HG03060 (cell line): Measurements from ENCODE around the gene TRPM3.

Source experiments
- ATAC-seq: cut with Tn5 transposase; IDR thresholded peaks from one replicate; pipeline ENCODE4 v1.9.1; 2021; ENCODE audit warnings: low read depth, moderate number of reproducible peaks; ENCODE audit not compliant: unreplicated experiment

The TRPM3 gene

DNA sequence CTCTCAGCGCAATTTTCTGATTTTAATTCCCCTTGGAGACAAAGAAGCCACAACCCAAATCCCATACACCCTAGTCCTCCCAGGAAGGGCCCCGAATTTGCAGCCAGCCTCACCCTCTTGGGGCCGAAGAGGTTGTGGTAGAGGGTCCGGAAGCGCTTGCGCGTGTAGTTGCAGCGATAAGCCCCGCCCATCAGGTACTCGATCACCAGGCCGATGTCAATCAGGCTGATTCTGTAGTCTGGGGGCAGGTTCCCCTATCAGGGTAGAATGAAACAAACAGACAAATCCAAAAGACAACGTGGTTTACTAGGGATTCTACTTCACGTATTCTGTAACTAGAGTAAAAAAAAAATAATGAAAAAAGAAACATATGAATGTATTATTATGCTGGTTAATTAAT lies 496.3 kb downstream of the TRPM3 start:
- no peak for ATAC-seq

DNA sequence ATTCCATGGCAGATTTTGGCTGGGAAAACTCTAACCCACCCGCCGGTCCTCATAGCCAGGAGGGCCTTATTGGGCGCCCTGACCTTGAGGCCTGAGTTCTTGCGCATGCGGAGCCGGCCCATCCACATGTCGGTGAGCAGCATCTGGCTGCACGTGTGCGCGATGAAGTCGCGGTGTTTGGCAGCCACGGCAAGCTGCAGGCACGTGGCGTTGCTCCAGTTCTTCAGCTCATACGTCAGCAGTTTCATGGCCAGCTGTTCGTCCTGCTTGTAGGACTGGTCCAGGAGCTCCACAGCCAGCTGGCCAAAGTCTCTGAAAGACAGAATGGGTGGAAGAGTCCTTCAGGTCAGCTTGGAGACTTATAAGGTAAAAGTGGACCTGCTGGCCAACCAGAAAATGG lies 502.6 kb downstream of the TRPM3 start:
- ATAC-seq, result no peak

DNA sequence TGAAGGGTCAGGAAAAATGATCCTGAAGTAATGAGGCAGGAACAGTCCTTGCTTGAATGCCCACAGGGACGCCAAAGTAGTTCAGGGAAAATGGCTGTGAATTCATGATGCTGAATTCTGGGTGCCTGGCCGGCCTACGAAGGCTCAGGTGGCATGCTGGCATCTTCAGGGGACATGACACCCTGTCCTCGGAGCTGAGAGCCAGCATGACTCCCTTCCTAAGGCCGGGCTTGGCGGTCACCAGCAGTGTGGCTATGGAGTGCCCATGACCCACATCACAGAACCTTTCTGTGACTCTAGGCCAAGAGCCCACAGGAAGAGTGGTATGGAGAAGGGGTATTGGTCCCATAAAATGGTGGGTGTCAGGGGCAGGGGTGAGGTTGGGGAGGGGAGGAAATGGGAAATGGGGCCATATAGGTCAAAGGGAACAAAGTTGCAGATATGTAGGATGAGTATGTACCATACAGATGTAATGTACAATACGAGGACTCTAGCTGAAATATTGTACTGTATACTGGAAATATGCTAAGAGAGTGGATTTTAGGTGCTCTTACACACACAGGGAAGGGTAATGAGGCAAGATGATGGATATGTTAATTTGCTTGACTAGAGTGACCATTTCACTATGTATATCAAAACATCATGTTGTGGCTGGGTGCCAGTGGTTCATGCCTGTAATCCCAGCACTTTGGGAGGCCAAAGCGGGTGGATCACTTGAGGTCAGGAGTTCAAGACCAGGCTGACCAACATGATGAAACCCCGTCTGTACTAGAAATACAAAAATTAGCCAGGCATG lies 504.2 kb downstream of the TRPM3 start:
- ATAC-seq, result no peak

DNA sequence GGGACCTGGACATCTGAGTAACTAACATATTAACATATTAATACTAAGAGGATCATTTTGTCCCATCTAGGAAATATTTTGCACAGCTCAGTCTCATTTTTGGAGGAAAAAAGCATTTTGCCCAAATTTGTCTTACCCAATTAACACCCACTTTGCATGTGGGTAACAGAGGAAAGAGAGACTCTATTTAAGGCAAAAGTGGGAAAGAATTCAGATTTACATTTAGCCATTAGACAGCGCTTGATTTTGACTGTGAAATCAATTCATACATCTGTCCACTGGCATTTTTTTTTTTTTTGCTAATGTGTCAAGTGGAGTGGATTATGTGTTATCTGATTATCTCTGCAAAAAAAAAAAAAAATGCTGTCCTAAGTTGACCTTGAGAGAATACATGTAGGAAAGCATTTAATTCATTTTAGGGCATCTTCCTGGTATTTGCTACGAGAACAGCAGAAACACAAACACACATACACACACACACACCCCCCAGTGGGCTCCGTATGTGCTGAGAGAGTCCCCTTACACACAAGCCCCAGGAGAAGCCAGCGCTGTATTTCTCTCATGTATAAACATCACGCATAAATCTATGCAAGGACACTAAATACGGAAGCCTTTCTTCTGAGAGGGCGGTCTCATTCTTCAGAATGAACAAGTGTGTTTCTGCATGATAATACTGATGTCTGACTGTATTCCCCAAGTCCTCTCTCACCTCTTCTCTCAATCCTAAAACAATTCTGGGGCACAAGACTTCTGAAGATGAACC lies 505.0 kb downstream of the TRPM3 start:
- no peak for ATAC-seq

DNA sequence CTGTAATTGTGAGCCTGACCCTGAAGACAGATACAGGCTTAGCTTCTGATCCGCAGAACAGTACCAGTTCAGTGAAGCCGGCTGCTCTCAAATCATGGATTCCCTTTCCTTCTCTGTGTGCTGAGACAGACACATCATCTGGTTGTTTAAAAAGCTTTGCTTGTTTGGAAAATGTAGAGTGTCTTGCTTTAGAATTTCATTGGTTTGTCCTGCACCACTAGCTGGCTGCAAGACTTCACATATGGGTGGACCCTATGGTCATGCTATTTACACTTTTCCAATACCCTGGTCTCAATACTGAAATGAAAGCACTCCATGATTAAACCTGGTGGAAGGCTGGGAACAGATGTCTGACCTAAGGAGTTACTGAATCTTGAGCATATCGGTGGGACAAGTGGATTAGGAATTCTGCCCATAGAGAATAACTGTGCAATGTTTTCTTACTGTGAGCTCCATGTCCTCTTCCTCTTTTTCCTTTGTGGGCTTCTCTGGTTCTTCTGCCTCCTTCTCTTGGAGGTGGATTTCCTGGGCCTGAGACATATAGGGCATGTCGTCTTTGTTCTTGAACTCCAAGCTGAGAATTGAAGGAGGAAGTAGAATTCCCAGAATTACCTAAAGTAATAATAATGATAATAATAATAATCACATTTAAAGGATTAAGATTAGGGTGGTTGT lies 505.8 kb downstream of the TRPM3 start:
- no peak for ATAC-seq

- no peak for ATAC-seq
These were observed 506.5 kb downstream of the TRPM3 start for GRCh38 chr9:70614786-70615463.

DNA sequence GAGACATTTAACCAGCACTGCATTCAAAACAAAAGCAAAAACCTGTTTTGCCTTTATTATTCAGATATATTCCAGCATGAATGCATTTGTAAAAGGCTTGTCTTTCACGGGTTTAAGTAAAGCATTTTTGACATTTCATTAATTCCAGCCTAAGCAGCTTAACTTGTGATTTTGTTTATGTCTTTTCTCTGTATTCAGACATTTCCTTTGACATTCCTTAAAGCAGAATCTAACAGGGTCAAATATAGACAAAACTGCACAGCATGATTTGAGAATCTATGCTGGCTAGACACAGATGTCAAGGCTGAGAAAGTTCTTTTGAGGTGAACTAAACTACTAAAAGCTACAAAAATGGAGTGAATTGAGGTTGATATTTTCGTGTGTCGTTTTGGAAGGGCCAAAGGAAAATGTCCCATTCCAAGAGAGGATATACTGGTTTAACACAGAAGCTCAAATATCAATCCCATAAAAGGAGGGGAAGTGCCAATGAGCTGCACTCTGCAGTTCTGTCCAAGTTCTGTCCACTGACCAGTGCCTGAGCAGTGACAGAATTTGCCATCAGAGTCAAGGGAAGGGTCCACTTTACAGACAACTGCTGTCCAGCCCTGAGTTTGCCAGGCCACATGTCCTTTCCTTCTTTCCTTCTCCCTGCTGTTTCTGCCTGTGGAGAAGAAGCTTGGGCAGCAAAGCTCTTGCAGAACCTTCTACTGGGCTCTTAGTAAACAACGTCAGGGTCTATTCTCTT lies 508.2 kb downstream of the TRPM3 start:
- no peak for ATAC-seq

DNA sequence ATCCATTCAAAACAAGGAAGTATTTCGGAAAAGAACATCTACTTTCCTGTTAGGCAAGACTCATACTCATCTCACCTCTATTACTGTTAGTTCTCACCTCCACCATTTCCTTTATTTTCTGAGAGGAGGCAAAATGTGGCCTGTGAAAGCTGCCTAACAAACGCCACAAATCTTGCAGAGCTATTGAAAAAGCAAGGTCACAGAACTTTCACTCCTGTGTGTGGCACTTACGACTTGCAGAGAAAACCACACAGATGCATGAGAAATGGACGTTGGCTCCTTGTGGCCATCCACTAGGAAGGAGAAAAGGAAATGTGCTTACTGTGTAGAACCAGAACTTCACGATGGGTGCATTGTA lies 511.2 kb downstream of the TRPM3 start:
- no peak for ATAC-seq

DNA sequence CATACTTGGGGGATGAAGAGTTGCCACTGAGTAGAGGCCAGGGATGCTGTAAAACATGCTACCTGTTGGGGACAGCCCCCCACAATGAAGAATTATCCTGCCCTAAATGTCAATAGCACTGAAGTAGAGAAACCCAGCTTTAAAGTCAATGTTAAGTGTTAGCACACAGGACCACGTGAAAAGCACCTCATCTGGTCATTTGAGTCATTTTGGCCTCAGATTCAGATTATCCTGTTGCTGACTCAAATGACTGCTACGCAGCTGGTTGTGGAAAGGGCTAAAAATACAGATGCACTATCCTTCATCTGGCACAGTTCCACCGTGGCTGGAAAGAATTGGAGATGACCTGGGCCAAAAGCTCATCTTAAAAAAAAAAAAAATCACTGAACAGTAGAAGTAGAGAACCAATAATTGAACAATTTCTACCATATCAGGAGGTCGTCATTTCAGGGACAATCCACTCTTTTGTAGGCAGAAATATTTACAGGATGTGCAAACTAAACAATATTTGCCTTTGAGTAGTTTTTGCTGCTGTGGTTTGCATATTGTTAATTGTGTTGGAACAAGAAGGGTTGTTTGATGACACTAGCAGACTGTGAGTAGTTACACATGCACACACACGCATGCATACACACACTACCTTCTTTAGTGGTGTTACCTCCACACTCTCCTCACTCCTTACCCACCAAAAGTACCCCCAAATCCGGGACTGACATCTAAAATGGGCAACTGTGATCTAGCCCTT lies 511.7 kb downstream of the TRPM3 start:
- no peak for ATAC-seq

GRCh38 chr9:70609011-70609410 lies 512.4 kb downstream of the TRPM3 start:
- ATAC-seq, result no peak

- ATAC-seq, result peak; percentile 46
These were observed 513.5 kb downstream of the TRPM3 start for GRCh38 chr9:70607926-70608325.

GRCh38 chr9:70607329-70607728 lies 514.1 kb downstream of the TRPM3 start:
- no peak for ATAC-seq

DNA sequence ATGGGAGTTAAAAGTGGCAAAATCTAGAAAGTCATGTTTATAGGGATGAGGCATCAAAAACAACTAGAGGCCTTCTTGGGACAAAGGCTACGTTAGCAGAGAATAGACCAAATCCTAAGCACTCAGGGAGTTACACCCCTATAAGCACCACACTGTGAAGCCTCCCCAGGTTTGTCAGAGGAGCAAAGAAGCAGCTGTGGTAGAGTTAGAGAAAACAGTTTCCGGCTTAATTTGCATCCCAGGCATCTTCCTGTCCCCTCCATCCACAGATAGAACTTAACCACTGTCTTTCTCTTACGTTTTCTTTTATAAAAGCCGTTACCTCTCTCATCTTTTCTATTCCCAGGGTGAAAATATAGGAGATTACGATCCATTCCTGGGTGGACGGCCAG lies 518.4 kb downstream of the TRPM3 start:
- ATAC-seq, result no peak

DNA sequence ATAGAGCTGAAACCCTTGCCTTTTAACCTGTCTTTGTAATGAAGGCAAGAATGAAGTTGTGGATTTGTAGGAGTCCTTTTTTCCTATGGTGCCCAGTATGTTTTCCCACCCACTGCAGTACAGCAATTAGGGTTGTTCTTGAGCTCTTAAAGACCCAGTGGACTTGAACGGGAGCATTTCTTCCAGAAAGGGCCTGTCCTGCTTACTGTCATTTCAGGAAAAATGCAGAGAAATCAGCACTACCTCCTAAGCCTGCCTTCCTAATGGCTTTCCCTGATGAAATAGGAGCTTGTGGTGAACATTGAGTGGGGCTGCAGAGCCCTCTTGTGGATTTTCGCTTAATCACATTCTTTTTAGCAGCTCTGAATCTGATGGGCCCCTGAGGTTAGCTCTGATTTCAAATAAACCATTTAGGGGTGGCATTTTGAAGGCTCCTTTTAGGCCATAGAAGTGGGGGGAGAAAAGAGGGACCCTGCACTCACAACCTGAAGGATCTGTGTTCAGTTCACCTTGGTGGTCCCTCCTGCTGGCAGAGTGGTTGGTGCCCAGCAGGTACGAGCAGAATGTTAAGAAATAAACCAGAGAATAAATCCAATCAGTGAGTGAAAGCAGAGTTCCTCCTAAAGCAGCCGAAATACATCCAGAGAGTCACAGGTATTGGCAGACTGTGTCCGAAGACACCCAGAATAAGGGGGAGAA lies 519.0 kb downstream of the TRPM3 start:
- peak; percentile 81 for ATAC-seq

DNA sequence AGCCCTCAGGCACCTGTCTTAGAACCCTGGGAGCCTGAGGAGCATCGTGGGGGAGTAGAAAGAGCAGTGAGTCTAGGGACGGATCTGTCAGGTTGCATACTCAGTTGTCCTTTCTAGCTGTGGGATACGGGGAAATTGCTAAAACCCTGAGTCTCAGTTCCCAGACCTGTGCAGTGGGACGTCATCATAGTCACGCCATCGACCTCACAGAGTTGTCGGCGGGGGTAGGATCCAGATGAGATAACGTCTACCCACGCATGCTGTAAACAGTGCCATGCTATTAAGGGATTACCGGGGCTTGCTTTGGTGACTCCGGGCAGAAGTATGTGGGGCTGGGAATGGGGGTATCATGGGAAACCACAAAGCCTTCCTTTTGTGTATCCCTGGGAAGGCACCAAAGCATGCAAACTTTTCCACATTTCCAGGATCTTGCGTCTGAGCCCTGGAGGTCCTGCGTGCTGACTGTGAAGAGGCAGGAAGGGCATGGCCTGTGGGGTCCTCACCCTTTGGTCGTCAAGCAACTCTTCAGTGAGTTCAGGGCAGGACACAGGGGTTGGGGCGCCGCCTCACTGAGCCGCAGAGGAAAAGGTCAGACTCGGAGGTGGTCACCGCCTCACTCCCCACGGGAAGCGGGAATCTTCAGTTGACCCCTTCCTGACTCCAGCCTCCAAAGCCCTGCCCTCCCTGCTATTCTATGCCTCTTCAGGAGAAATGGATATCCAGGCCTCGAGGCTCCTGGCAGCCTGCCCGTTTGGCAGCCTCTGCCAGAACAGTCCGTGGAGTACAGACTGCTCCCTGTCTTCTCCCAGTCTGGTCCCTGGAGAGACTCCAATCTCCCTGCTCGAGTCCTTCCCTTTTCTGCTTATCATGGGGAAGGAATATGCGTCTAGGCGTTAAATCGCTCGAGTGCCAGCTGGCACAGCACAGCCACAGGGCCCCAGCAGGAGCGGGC lies 520.1 kb downstream of the TRPM3 start:
- no peak for ATAC-seq

GRCh38 chr9:70600506-70600905 lies 520.9 kb downstream of the TRPM3 start:
- ATAC-seq, result no peak

GRCh38 chr9:70597886-70598285 lies 523.5 kb downstream of the TRPM3 start:
- ATAC-seq, result no peak

DNA sequence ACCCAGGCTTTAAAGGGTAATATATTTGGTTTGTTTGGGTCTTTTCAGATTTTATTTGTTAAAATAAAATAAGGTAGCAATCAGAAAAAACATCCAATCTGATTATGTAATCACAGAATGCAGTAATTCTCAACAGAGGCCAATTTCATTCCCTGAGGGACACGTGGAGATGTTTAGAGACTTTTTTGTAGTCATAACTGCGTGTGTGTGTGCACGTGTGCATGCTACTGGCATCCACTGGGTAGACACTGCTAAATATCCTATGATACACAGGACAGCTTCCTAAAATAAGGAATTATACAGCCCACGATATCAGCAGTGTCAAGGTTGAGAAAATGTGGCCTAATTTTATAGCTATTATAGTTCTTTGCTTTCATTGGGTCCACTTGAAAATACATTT lies 526.2 kb downstream of the TRPM3 start:
- ATAC-seq, result no peak
